ENCODE measurements around the gene GPR22.
A peak's percentile ranks its signal among the peaks of the same experiment; 100 is the strongest.

Gene GPR22

GRCh38 chr7:107479303-107479702 lies 9.4 kb downstream of the GPR22 start:
- no peak for DNase-seq (ENCODE audit: low read depth in 2 of 2)

GRCh38 chr7:107480932-107481331 lies 11.1 kb downstream of the GPR22 start:
- DNase-seq (ENCODE audit: low read depth in 2 of 2), result no peak

GRCh38 chr7:107482571-107482970 lies 12.7 kb downstream of the GPR22 start:
- DNase-seq (ENCODE audit: low read depth in 2 of 2), result no peak

- no peak for DNase-seq (ENCODE audit: low read depth in 2 of 2)
Measured at GRCh38 chr7:107486041-107486440, 16.2 kb downstream of the GPR22 start.

GRCh38 chr7:107492875-107493274 lies 23.0 kb downstream of the GPR22 start:
- DNase-seq (ENCODE audit: low read depth in 2 of 2), result no peak

GRCh38 chr7:107494315-107494751 lies 24.5 kb downstream of the GPR22 start:
- no peak for DNase-seq (ENCODE audit: low read depth in 2 of 2)

- DNase-seq (ENCODE audit: low read depth in 2 of 2), result no peak
Measured at GRCh38 chr7:107494884-107495283, 25.0 kb downstream of the GPR22 start.

GRCh38 chr7:107495516-107495915 lies 25.7 kb downstream of the GPR22 start:
- DNase-seq (ENCODE audit: low read depth in 2 of 2), result no peak

GRCh38 chr7:107499731-107500130 lies 29.9 kb downstream of the GPR22 start:
- DNase-seq (ENCODE audit: low read depth in 2 of 2), result no peak

GRCh38 chr7:107501593-107501992 lies 31.7 kb downstream of the GPR22 start:
- peak in 1 of 2 donors; percentile 15 for DNase-seq (ENCODE audit: low read depth in 2 of 2)

GRCh38 chr7:107502154-107502553 lies 32.3 kb downstream of the GPR22 start:
- DNase-seq (ENCODE audit: low read depth in 2 of 2), result no peak

- no peak for DNase-seq (ENCODE audit: low read depth in 2 of 2)
Measured at GRCh38 chr7:107502797-107503196, 32.9 kb downstream of the GPR22 start.

GRCh38 chr7:107503687-107504086 lies 33.8 kb downstream of the GPR22 start:
- no peak for DNase-seq (ENCODE audit: low read depth in 2 of 2)

- DNase-seq (ENCODE audit: low read depth in 2 of 2), result no peak
Measured at GRCh38 chr7:107505362-107505761, 35.5 kb downstream of the GPR22 start.

- no peak for DNase-seq (ENCODE audit: low read depth in 2 of 2)
Measured at GRCh38 chr7:107505997-107506673, 36.3 kb downstream of the GPR22 start.

GRCh38 chr7:107506674-107507339 lies 37.0 kb downstream of the GPR22 start:
- DNase-seq (ENCODE audit: low read depth in 2 of 2), result no peak
